ENCODE measurements around the gene WWOX.

Gene WWOX

GRCh38 chr16:78196502-78196901, 97.0 kb downstream of the WWOX start:
- no peak for DNase-seq (ENCODE audit: low spot score)

- no peak for DNase-seq (ENCODE audit: low spot score)
Measured at GRCh38 chr16:78198288-78198687, 98.8 kb downstream of the WWOX start.

GRCh38 chr16:78199325-78200022, 100.0 kb downstream of the WWOX start:
- no peak for DNase-seq (ENCODE audit: low spot score)

GRCh38 chr16:78200023-78200389, 100.6 kb downstream of the WWOX start:
- DNase-seq (ENCODE audit: low spot score): no peak

- no peak for DNase-seq (ENCODE audit: low spot score)
Measured at GRCh38 chr16:78200623-78201096, 101.2 kb downstream of the WWOX start.

- no peak for DNase-seq (ENCODE audit: low spot score)
Measured at GRCh38 chr16:78205506-78205905, 106.1 kb downstream of the WWOX start.

GRCh38 chr16:78206623-78207223, 107.3 kb downstream of the WWOX start:
- no peak for DNase-seq (ENCODE audit: low spot score)

- no peak for DNase-seq (ENCODE audit: low spot score)
Measured at GRCh38 chr16:78209951-78210661, 110.7 kb downstream of the WWOX start.

GRCh38 chr16:78211020-78211599, 111.7 kb downstream of the WWOX start:
- no peak for DNase-seq (ENCODE audit: low spot score)

- DNase-seq (ENCODE audit: low spot score): no peak
Measured at GRCh38 chr16:78211946-78212345, 112.5 kb downstream of the WWOX start.

GRCh38 chr16:78212674-78213073, 113.2 kb downstream of the WWOX start:
- DNase-seq (ENCODE audit: low spot score): no peak

- no peak for DNase-seq (ENCODE audit: low spot score)
Measured at GRCh38 chr16:78213751-78214150, 114.3 kb downstream of the WWOX start.

GRCh38 chr16:78215222-78215621, 115.8 kb downstream of the WWOX start:
- DNase-seq (ENCODE audit: low spot score): no peak

GRCh38 chr16:78216166-78216745, 116.8 kb downstream of the WWOX start:
- no peak for DNase-seq (ENCODE audit: low spot score)

- DNase-seq (ENCODE audit: low spot score): no peak
Measured at GRCh38 chr16:78217276-78217675, 117.8 kb downstream of the WWOX start.

GRCh38 chr16:78218279-78218678, 118.8 kb downstream of the WWOX start:
- no peak for DNase-seq (ENCODE audit: low spot score)

GRCh38 chr16:78218856-78219651, 119.6 kb downstream of the WWOX start:
- DNase-seq (ENCODE audit: low spot score): no peak

GRCh38 chr16:78220571-78220970, 121.1 kb downstream of the WWOX start:
- no peak for DNase-seq (ENCODE audit: low spot score)

GRCh38 chr16:78221892-78222291, 122.4 kb downstream of the WWOX start:
- DNase-seq (ENCODE audit: low spot score): no peak

- DNase-seq (ENCODE audit: low spot score): no peak
Measured at GRCh38 chr16:78224342-78224741, 124.9 kb downstream of the WWOX start.

GRCh38 chr16:78225919-78226318, 126.5 kb downstream of the WWOX start:
- no peak for DNase-seq (ENCODE audit: low spot score)

- no peak for DNase-seq (ENCODE audit: low spot score)
Measured at GRCh38 chr16:78227855-78228254, 128.4 kb downstream of the WWOX start.
